Progenitor cell of endocrine pancreas (in vitro differentiated cells): Measurements from ENCODE around the gene HAGH. TPM values are rescaled to one million over a fixed set of nuclear protein-coding genes. Genes with fewer than 3 reads are reported as not detected.

Experiments
- DNase-seq: peaks from one replicate; pipeline ENCODE4 v3.0.0; 2021; ENCODE audit warnings: low spot score; ENCODE audit not compliant: unreplicated experiment
- H3K27ac Mint-ChIP-seq: 2 replicates; pipeline ENCODE4 v1.8.0; 2021; ENCODE audit warnings: mild to moderate bottlenecking, moderate library complexity, mixed read lengths
- H3K27me3 Mint-ChIP-seq: 2 replicates; pipeline ENCODE4 v1.8.0; 2021; ENCODE audit warnings: mixed read lengths
- H3K36me3 Mint-ChIP-seq: 2 replicates; pipeline ENCODE4 v1.8.0; 2022; ENCODE audit warnings: mixed read lengths; ENCODE audit not compliant: insufficient read depth
- H3K4me1 Mint-ChIP-seq: 2 replicates; pipeline ENCODE4 v1.8.0; 2021; ENCODE audit warnings: low read depth, mixed read lengths
- H3K4me3 Mint-ChIP-seq: 2 replicates; pipeline ENCODE4 v1.8.0; 2021; ENCODE audit warnings: low read depth, mild to moderate bottlenecking, moderate library complexity, mixed read lengths
- H3K9me3 Mint-ChIP-seq: 2 replicates; pipeline ENCODE4 v1.8.0; 2021; ENCODE audit warnings: low read depth, mixed read lengths
- CTCF ChIP-seq: fragments of 200-600 bp; sonication (generic); IDR thresholded peaks from one replicate; pipeline ENCODE4 v1.5.0; 2021; ENCODE audit warnings: antibody characterized with exemption, mild to moderate bottlenecking; ENCODE audit not compliant: unreplicated experiment
- total RNA-seq: library from RNA; stranded (reverse); gene quantifications from 2 replicates; pipeline ENCODE4 v1.2.1, GENCODE V29; 2021

HAGH gene
- total RNA-seq, 1 donor from 2014 or later, result 43.6 TPM

- Mint-ChIP-seq H3K36me3 (peaks cover 9% of the 10 kb centered on the region), H3K4me1 (peaks cover 1% of the 10 kb centered on the region), H3K4me3 (no peak overlapping the region), H3K27me3 (no peaks in the 10 kb centered on the region), H3K9me3 (no peaks in the 10 kb centered on the region), H3K27ac (no peak overlapping the region)
- TF ChIP-seq CTCF, result no peak
- DNase-seq, result no peak
These were observed 7.6 kb downstream of the HAGH start for GRCh38 chr16:1818873-1819525.

- Mint-ChIP-seq H3K27ac (no peak overlapping the region), H3K4me3 (no peak overlapping the region), H3K4me1 (no peaks in the 10 kb centered on the region), H3K36me3 (peaks cover 13% of the 10 kb centered on the region), H3K9me3 (no peaks in the 10 kb centered on the region), H3K27me3 (no peaks in the 10 kb centered on the region)
- TF ChIP-seq CTCF, result no peak
- DNase-seq, result no peak
These were observed 8.3 kb downstream of the HAGH start for GRCh38 chr16:1818204-1818872.

GRCh38 chr16:1817716-1818115 is 8.9 kb downstream of the HAGH start:
- Mint-ChIP-seq H3K27ac (no peak overlapping the region), H3K4me3 (no peak overlapping the region), H3K27me3 (no peaks in the 10 kb centered on the region), H3K4me1 (no peaks in the 10 kb centered on the region), H3K9me3 (no peaks in the 10 kb centered on the region), H3K36me3 (peaks cover 16% of the 10 kb centered on the region)
- TF ChIP-seq CTCF, result no peak
- no peak for DNase-seq

- Mint-ChIP-seq H3K36me3 (peaks cover 16% of the 10 kb centered on the region), H3K4me1 (no peaks in the 10 kb centered on the region), H3K27me3 (no peaks in the 10 kb centered on the region), H3K9me3 (no peaks in the 10 kb centered on the region), H3K27ac (no peak overlapping the region), H3K4me3 (no peak overlapping the region)
- no peak for DNase-seq
- TF ChIP-seq CTCF, result no peak
These were observed 9.4 kb downstream of the HAGH start for GRCh38 chr16:1817276-1817589.

- Mint-ChIP-seq H3K27ac (no peak overlapping the region), H3K36me3 (peaks cover 16% of the 10 kb centered on the region), H3K27me3 (no peaks in the 10 kb centered on the region), H3K4me3 (no peak overlapping the region), H3K9me3 (no peaks in the 10 kb centered on the region), H3K4me1 (no peaks in the 10 kb centered on the region)
- TF ChIP-seq CTCF, result no peak
- DNase-seq, result no peak
These were observed 10.0 kb downstream of the HAGH start for GRCh38 chr16:1816396-1817275.
